ENCODE results near the gene TUBGCP2. TPM values are rescaled to one million over a fixed set of nuclear protein-coding genes. Genes with fewer than 3 reads are reported as not detected.

Gene TUBGCP2
- total RNA-seq, 4 donors from 2014 or later: 37.5 to 68.3 (median 47.6) TPM

DNA sequence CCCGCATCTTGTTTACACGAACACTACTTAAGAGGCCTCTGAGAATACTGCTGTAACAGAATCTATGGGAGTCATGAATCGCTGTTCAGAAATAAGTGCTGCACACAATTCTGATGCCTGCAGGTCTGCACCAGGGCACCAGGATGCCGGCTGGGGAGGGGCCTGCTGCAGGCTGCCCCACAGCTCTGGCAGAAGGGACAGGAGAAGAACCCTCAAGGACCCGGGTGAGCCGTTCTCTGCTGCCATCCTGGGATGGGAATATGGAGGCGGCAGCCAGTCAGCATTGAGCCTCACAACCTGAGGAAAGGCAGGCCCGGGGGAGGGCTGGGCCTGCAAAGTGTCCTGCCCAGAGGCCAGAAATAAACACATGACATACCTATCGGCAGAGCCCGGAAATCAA, 11.2 kb downstream of the TUBGCP2 start:
- Histone ChIP-seq H3K4me3 (no peak overlapping the region), H3K27ac (no peak overlapping the region), H3K4me1 (no peaks in the 10 kb centered on the region), H3K9me3 (no peaks in the 10 kb centered on the region), H3K36me3 (peaks cover 0 to 77% (median 33%) of the 10 kb centered on the region in 4 donors), H3K27me3 (no peaks in the 10 kb centered on the region)
- intact Hi-C loops (cut with DNase I; ENCODE audit: low total_unique reads) (no loop called here), in situ Hi-C loops (cut with MboI; ENCODE audit: low pct_ligation_motif_present in 1 of 4, low pct_unique_long_range_greater_than_20kb in 1 of 4, low sequenced_read_pairs in 3 of 4) (no loop called here)
- TF ChIP-seq EP300 (IDR thresholded peaks at IDR 0.05; ENCODE audit: low read depth) (no peak), POLR2AphosphoS5 (IDR thresholded peaks at IDR 0.05) (no peak), POLR2A (IDR thresholded peaks at IDR 0.05) (no peak)
- TF ChIP-seq, protein P1, sequence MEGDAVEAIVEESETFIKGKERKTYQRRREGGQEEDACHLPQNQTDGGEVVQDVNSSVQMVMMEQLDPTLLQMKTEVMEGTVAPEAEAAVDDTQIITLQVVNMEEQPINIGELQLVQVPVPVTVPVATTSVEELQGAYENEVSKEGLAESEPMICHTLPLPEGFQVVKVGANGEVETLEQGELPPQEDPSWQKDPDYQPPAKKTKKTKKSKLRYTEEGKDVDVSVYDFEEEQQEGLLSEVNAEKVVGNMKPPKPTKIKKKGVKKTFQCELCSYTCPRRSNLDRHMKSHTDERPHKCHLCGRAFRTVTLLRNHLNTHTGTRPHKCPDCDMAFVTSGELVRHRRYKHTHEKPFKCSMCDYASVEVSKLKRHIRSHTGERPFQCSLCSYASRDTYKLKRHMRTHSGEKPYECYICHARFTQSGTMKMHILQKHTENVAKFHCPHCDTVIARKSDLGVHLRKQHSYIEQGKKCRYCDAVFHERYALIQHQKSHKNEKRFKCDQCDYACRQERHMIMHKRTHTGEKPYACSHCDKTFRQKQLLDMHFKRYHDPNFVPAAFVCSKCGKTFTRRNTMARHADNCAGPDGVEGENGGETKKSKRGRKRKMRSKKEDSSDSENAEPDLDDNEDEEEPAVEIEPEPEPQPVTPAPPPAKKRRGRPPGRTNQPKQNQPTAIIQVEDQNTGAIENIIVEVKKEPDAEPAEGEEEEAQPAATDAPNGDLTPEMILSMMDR (IDR thresholded peaks at IDR 0.05): no peak
- DNase-seq: no peak
- 80 to 97% methylated on average over 1 to 10 of the region's 10 CpGs for WGBS, 2 donors (ENCODE audit: low coverage in 1 of 2)

DNA sequence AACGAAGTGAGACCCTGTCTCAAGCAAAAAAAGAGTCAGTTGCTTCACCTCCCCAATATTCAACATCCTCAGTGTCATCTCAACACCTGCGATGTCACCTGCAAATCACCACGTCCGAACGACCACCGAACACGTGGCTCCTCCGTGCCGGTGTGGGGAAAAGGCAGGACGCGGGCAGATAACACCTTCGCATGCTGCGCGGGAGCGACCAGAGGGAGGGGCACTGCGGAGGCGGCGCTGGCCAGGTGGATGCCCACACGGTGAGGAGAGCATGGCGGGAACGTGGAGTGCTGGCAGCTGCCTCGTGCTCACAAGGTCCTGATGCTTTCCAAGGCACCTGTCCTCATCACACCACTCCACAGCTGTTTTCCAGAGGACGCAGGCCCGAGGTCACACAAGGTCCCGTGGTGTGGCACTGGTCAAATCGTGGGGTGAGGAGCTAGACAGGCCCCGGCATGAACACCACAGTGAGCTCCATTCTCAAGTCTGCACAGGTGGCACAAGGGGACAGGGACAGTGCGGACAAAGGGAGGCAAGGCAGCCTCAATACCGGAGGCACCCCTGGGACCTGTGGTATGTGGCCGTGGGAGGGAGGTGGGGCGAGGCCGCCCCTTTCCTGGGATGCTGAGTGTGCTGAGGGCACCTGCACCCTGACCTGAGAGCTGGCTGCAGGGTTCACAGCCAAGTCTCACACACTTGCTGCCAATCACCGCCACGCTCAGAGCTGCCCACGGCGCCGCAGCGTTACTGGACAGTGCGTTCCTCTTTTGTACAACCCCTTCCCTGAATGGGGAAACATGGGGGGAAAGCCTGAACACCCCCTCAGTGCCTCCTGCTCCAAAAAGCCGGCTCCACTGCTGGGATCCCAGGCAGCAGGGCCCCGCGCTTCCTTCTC, 13.0 kb downstream of the TUBGCP2 start:
- no peak for DNase-seq
- intact Hi-C loops (cut with DNase I; ENCODE audit: low total_unique reads): no loop called here
- no peaks in the 10 kb centered on the region for H3K27me3 ChIP-seq
- no peaks in the 10 kb centered on the region for H3K9me3 ChIP-seq
- H3K27ac ChIP-seq: no peak overlapping the region
- WGBS, 2 donors (ENCODE audit: low coverage in 1 of 2): 94% methylated on average over 14 to 42 of the region's 42 CpGs
- no peak for TF ChIP-seq POLR2A (IDR thresholded peaks at IDR 0.05)
- no peak for TF ChIP-seq POLR2AphosphoS5 (IDR thresholded peaks at IDR 0.05)
- TF ChIP-seq, protein P1 (IDR thresholded peaks at IDR 0.05): no peak
- no peak for TF ChIP-seq EP300 (IDR thresholded peaks at IDR 0.05; ENCODE audit: low read depth)
- in situ Hi-C loops (cut with MboI; ENCODE audit: low pct_ligation_motif_present in 1 of 4, low pct_unique_long_range_greater_than_20kb in 1 of 4, low sequenced_read_pairs in 3 of 4): no loop called here
- H3K4me1 ChIP-seq: no peaks in the 10 kb centered on the region
- no peak overlapping the region for H3K4me3 ChIP-seq
- peaks cover 0 to 73% (median 32%) of the 10 kb centered on the region in 4 donors for H3K36me3 ChIP-seq

DNA sequence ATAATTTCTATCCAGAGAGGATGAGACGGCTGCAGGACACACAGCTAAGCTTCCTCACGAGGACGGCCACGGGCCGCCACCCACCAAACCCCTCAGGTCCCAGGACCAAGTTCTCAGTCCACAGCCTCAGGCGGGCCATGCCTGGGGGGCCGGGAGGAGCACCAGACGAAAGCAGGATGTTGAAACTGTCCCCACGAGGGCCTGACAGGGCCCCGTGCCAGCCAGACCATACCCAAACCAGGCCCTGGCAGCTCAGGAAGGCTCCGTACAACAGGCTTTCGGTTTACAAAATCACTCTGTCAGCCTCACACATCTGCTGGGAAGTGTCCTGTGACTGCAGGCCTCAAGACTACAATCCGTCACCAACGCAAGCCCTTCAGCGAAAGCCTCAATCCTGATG, 14.5 kb downstream of the TUBGCP2 start:
- H3K9me3 ChIP-seq: no peaks in the 10 kb centered on the region
- H3K4me1 ChIP-seq: no peaks in the 10 kb centered on the region
- H3K27ac ChIP-seq: no peak overlapping the region
- H3K4me3 ChIP-seq: no peak overlapping the region
- 90 to 93% methylated on average over 5 to 15 of the region's 15 CpGs for WGBS, 2 donors (ENCODE audit: low coverage in 1 of 2)
- no peak for DNase-seq
- intact Hi-C loops (cut with DNase I; ENCODE audit: low total_unique reads): no loop called here
- TF ChIP-seq POLR2A (IDR thresholded peaks at IDR 0.05) (no peak), EP300 (IDR thresholded peaks at IDR 0.05; ENCODE audit: low read depth) (no peak), POLR2AphosphoS5 (IDR thresholded peaks at IDR 0.05) (no peak)
- TF ChIP-seq, protein P1 (IDR thresholded peaks at IDR 0.05): no peak
- no peaks in the 10 kb centered on the region for H3K27me3 ChIP-seq
- peaks cover 0 to 78% (median 35%) of the 10 kb centered on the region in 4 donors for H3K36me3 ChIP-seq
- in situ Hi-C loops (cut with MboI; ENCODE audit: low pct_ligation_motif_present in 1 of 4, low pct_unique_long_range_greater_than_20kb in 1 of 4, low sequenced_read_pairs in 3 of 4): no loop called here

DNA sequence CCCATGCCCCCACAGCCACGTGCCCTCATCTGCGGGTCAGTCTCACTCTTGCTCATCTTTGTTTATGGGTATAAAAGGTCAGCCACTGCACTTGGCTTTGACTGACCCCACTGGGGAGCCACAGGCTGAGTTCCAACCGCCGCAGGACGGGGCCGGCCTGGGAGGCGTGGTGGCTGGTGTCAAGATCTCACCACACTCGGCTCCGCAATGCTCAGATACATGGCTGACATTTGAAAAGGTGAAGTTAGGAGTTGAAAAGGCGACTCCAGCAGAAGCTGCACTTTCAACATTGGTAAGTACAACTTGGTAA, 14.9 kb downstream of the TUBGCP2 start:
- no peak for TF ChIP-seq POLR2AphosphoS5 (IDR thresholded peaks at IDR 0.05)
- TF ChIP-seq, protein P1 (IDR thresholded peaks at IDR 0.05): no peak
- no peak for TF ChIP-seq EP300 (IDR thresholded peaks at IDR 0.05; ENCODE audit: low read depth)
- TF ChIP-seq POLR2A (IDR thresholded peaks at IDR 0.05): no peak
- no peak overlapping the region for H3K4me3 ChIP-seq
- no peaks in the 10 kb centered on the region for H3K27me3 ChIP-seq
- in situ Hi-C loops (cut with MboI; ENCODE audit: low pct_ligation_motif_present in 1 of 4, low pct_unique_long_range_greater_than_20kb in 1 of 4, low sequenced_read_pairs in 3 of 4): no loop called here
- no peaks in the 10 kb centered on the region for H3K9me3 ChIP-seq
- intact Hi-C loops (cut with DNase I; ENCODE audit: low total_unique reads): no loop called here
- no peak overlapping the region for H3K27ac ChIP-seq
- 97% methylated on average over 10 of the region's 10 CpGs; no CpG with 5 or more reads in 1 of the 2 donors for WGBS, 2 donors (ENCODE audit: low coverage in 1 of 2)
- H3K4me1 ChIP-seq: no peaks in the 10 kb centered on the region
- DNase-seq: no peak
- H3K36me3 ChIP-seq: peaks cover 0 to 78% (median 35%) of the 10 kb centered on the region in 4 donors
